NAMALWA (cell line): Measurements from ENCODE around the gene COBLL1.

Experiments used
- DNase-seq: peaks from one replicate; pipeline ENCODE4 v3.0.0-alpha.2; 2015; ENCODE audit warnings: low spot score

The COBLL1 gene, protein sequence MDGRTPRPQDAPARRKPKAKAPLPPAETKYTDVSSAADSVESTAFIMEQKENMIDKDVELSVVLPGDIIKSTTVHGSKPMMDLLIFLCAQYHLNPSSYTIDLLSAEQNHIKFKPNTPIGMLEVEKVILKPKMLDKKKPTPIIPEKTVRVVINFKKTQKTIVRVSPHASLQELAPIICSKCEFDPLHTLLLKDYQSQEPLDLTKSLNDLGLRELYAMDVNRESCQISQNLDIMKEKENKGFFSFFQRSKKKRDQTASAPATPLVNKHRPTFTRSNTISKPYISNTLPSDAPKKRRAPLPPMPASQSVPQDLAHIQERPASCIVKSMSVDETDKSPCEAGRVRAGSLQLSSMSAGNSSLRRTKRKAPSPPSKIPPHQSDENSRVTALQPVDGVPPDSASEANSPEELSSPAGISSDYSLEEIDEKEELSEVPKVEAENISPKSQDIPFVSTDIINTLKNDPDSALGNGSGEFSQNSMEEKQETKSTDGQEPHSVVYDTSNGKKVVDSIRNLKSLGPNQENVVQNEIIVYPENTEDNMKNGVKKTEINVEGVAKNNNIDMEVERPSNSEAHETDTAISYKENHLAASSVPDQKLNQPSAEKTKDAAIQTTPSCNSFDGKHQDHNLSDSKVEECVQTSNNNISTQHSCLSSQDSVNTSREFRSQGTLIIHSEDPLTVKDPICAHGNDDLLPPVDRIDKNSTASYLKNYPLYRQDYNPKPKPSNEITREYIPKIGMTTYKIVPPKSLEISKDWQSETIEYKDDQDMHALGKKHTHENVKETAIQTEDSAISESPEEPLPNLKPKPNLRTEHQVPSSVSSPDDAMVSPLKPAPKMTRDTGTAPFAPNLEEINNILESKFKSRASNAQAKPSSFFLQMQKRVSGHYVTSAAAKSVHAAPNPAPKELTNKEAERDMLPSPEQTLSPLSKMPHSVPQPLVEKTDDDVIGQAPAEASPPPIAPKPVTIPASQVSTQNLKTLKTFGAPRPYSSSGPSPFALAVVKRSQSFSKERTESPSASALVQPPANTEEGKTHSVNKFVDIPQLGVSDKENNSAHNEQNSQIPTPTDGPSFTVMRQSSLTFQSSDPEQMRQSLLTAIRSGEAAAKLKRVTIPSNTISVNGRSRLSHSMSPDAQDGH

GRCh38 chr2:164841719-164842623, at the start of gene COBLL1:
Gene COBLL1 (minus strand): TSS chr2:164841823. CDS start chr2:164841196, 627 bp downstream.
- no peak for DNase-seq

DNA sequence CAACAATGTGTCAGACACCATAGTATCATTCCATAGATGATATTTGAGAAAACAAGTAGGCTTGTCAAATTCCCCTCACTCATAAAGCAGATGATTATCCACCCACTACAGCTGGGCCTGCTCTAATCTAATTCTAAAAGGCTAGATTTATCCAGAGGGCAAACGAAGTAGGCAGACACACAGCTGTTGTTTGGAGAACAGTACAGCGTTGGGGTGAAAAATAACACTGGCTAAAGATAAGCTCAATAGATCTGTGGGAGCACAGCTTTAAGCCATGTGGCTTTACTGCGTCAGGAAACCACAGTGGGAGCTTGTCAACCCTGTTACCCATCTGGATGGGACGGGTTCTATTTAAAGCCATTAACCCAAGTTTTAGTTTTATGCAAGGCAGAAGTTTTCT, 48.9 kb upstream of the COBLL1 start:
- DNase-seq, result no peak

GRCh38 chr2:164888592-164888991, 47.0 kb upstream of the COBLL1 start:
- no peak for DNase-seq

GRCh38 chr2:164887434-164888144, 46.0 kb upstream of the COBLL1 start:
- no peak for DNase-seq

- no peak for DNase-seq
Measured at GRCh38 chr2:164882276-164882675, 40.7 kb upstream of the COBLL1 start.

DNA sequence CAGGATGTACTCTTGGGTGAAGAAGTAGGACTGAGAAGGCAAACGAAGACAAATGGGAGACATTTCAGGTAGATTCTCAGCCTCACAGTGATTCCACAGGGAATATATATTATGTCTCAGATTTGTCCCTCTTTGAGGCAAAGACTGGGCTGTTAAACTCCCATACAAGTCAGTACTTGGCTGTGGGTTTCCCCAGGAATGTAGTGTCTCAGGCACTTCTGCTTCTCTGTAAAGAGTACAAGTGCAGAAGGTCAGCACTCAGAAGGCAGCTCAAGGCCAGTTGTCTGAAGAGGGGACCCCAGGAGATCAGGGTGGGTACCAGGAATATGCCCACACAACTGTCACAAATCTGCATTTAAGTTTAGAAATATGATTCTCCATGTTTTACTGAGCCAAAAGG, 39.9 kb upstream of the COBLL1 start:
- DNase-seq, result no peak

DNA sequence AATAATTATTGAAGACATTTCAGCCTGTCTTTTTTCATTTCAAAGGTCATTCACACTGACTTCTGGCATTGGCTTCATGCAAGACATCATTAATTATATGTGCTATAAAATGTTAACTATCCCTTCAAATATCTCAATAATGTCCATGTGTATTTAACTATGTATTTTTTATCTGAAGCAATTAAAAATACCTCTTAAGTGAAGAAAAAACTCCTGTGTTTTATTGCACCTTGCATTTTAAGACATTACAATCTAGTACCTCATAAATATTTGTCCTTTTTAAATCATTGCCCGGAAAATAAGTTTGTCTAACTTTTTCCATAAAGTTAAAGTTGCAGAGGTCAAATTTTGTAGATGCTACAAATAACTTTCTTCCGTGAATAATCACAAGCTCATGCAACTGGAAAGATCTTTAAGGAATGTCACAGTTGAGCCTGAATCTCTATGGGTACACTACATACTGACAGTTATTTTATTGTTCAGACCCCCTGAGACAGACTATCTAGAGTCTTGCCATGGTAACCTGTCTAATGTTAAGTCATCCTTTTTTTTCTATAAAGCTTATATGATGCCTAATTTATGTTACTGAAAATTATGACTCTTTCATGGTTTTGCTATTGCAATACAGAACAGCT, 38.4 kb upstream of the COBLL1 start:
- DNase-seq, result no peak

DNA sequence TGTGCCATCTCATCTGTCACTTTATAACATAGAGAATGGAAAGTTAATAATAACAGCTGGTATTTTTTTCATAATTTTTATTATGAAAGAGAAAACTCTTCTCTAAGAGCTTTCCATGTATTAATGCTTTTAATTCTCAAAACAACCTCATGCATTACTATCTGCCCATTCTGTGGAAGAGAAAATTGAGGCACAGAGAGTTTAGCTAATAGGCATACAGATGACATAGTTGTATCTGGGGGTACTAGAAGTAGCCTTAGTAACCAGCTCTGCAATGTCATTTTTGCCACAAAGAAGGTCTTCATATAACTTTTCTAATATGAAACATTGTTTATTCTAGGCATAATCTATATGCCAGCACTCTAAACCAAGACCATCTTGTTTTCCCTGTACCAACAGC, 36.3 kb upstream of the COBLL1 start:
- DNase-seq, result no peak

- DNase-seq, result no peak
Measured at GRCh38 chr2:164877169-164877568, 35.5 kb upstream of the COBLL1 start.

- DNase-seq, result no peak
Measured at GRCh38 chr2:164875334-164876205, 33.9 kb upstream of the COBLL1 start.

DNA sequence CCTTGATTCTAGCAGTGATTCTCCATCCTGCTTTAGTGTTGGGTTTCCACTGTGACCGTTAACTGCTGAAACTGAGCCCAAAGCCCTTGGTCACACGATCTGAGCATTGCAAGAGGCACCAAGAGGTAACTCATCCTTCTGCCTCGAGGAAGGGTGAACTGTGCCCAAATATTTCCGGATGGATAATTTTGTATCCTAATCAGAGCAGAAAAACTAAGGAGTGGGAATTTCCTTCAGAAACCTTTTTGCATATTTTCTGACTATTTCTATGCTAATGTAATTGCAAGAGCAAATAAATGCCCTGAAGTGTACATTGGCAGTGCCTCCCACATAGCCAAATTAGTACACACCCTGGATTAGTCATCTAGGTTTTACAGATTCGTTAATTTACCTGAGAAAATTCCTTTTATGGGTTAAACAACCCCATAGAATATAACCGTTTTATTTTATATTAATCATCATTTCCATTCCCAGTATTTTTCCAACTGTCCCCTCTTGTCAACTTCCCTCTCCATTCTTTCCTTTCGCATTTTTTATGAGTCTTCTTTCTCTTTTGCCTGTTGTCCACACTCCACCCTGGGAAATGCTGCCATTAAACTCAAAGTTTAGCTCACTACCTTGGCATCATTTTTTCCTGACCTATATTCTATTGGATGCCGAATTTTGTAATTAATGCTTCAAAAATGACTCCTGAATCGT, 31.7 kb upstream of the COBLL1 start:
- DNase-seq, result no peak

DNA sequence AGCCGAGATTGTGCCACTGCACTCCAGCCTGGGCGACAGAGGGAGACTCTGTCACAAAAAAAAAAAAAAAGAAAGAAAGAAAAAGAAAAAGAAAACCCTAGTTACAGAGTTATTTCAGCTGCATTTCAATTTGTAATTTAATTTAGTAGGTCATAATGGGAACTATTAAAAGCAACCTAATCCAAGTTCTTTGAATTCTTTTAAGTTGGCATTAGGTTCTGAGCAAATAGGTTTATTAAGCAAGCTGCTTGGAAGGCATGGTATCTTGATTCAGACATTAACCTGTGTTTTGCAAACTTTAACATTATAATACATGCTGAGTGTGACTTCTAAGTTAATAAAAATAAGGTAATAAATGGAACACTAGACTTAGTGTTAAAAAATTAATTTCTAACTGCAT, 29.8 kb upstream of the COBLL1 start:
- no peak for DNase-seq

DNA sequence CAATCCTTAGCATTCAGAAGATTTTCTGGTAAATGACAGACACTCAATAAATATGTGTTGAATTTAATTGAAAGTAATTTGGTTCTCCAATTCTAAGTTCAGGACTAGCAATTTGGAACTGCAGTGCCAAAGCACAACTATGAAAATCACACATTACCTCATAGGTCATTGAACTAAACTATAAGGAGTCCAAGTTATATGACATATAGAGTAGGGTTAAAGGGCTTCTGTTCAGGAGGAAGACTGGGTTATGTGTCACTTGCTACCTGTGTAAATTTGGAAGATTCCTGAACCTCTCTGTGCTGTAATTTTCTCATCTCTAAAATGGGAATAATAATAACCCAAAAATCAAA, 27.8 kb upstream of the COBLL1 start:
- no peak for DNase-seq

- DNase-seq, result no peak
Measured at GRCh38 chr2:164868563-164869419, 27.2 kb upstream of the COBLL1 start.

- no peak for DNase-seq
Measured at GRCh38 chr2:164867779-164868397, 26.3 kb upstream of the COBLL1 start.

GRCh38 chr2:164866381-164866780, 24.8 kb upstream of the COBLL1 start:
- DNase-seq, result peak; percentile 20

GRCh38 chr2:164860694-164861042, 19.0 kb upstream of the COBLL1 start:
- no peak for DNase-seq
